IPS-NIHi7 (cell line): Measurements from ENCODE around the gene PDZD8.

ENCODE experiments used
- DNase-seq: peaks from one replicate; pipeline ENCODE4 v3.0.0; 2012; ENCODE audit warnings: mixed read lengths; ENCODE audit errors: extremely low spot score

The PDZD8 gene

GRCh38 chr10:117398029-117398428 is 22.8 kb upstream of the PDZD8 start:
- no peak for DNase-seq

- no peak for DNase-seq
Measured at GRCh38 chr10:117391436-117392205, 16.4 kb upstream of the PDZD8 start.

GRCh38 chr10:117390420-117390819 is 15.2 kb upstream of the PDZD8 start:
- no peak for DNase-seq

GRCh38 chr10:117386805-117387204 is 11.6 kb upstream of the PDZD8 start:
- DNase-seq, result no peak

GRCh38 chr10:117382861-117383260 is 7.6 kb upstream of the PDZD8 start:
- no peak for DNase-seq

GRCh38 chr10:117374506-117375359 is 507 bp downstream of the PDZD8 start:
- DNase-seq, result peak; percentile 58

GRCh38 chr10:117373823-117374505 is 1.3 kb downstream of the PDZD8 start:
- DNase-seq, result no peak

GRCh38 chr10:117370205-117370604 is 5.0 kb downstream of the PDZD8 start:
- DNase-seq, result no peak

- no peak for DNase-seq
Measured at GRCh38 chr10:117367718-117368117, 7.5 kb downstream of the PDZD8 start.

GRCh38 chr10:117366741-117367140 is 8.5 kb downstream of the PDZD8 start:
- no peak for DNase-seq

GRCh38 chr10:117365612-117366011 is 9.6 kb downstream of the PDZD8 start:
- no peak for DNase-seq

GRCh38 chr10:117364110-117364960 is 10.9 kb downstream of the PDZD8 start:
- DNase-seq, result no peak

- no peak for DNase-seq
Measured at GRCh38 chr10:117363028-117363427, 12.2 kb downstream of the PDZD8 start.

- no peak for DNase-seq
Measured at GRCh38 chr10:117362313-117362712, 12.9 kb downstream of the PDZD8 start.

GRCh38 chr10:117360994-117361667 is 14.1 kb downstream of the PDZD8 start:
- DNase-seq, result no peak

GRCh38 chr10:117360016-117360415 is 15.2 kb downstream of the PDZD8 start:
- no peak for DNase-seq

- no peak for DNase-seq
Measured at GRCh38 chr10:117355072-117355471, 20.2 kb downstream of the PDZD8 start.

- no peak for DNase-seq
Measured at GRCh38 chr10:117353684-117354083, 21.6 kb downstream of the PDZD8 start.

- no peak for DNase-seq
Measured at GRCh38 chr10:117352724-117353123, 22.5 kb downstream of the PDZD8 start.

- no peak for DNase-seq
Measured at GRCh38 chr10:117351996-117352395, 23.2 kb downstream of the PDZD8 start.

- DNase-seq, result no peak
Measured at GRCh38 chr10:117351558-117351957, 23.7 kb downstream of the PDZD8 start.
